H9 (cell line): ENCODE measurements around the gene CCDC80. TPM values are rescaled to one million over a fixed set of nuclear protein-coding genes. Genes with fewer than 3 reads are reported as not detected.

Experiments
- DNase-seq: peaks from one replicate; pipeline ENCODE4 v3.0.0-alpha.2; 2017
- H2AFZ ChIP-seq: one replicate; pipeline ENCODE4 v1.6.1; 2013; ENCODE audit warnings: mild to moderate bottlenecking, low read length, control low read depth, moderate library complexity
- H2AK5ac ChIP-seq: 2 replicates; pipeline ENCODE4 v1.6.1; 2013; ENCODE audit warnings: low read length, control low read depth, mixed read lengths; ENCODE audit not compliant: insufficient read length
- H2BK120ac ChIP-seq: one replicate; pipeline ENCODE4 v1.6.1; 2013; ENCODE audit warnings: low read depth, mild to moderate bottlenecking, low read length, control low read depth, inconsistent platforms; ENCODE audit not compliant: poor library complexity, severe bottlenecking
- H2BK12ac ChIP-seq: 2 replicates; pipeline ENCODE4 v1.6.1; 2013; ENCODE audit warnings: low read length, control low read depth, mixed read lengths, low read depth; ENCODE audit not compliant: insufficient read length
- H2BK15ac ChIP-seq: 2 replicates; pipeline ENCODE4 v1.6.1; 2013; ENCODE audit warnings: low read depth, low read length, control low read depth
- H2BK20ac ChIP-seq: one replicate; pipeline ENCODE4 v1.6.1; 2013; ENCODE audit warnings: low read depth, mild to moderate bottlenecking, low read length, control low read depth, inconsistent platforms; ENCODE audit not compliant: poor library complexity, severe bottlenecking
- H2BK5ac ChIP-seq: 2 replicates; pipeline ENCODE4 v1.6.1; 2013; ENCODE audit warnings: low read length, control low read depth, mixed read lengths; ENCODE audit not compliant: insufficient read length
- H3K14ac ChIP-seq: 2 replicates; pipeline ENCODE4 v1.6.1; 2013; ENCODE audit warnings: low read length, control low read depth; ENCODE audit not compliant: insufficient read depth
- H3K18ac ChIP-seq: 2 replicates; pipeline ENCODE4 v1.6.1; 2013; ENCODE audit warnings: low read depth, mild to moderate bottlenecking, mixed read lengths, low read length, control low read depth; ENCODE audit not compliant: insufficient read length
- H3K23ac ChIP-seq: 2 replicates; pipeline ENCODE4 v1.6.1; 2013; ENCODE audit warnings: low read length, control low read depth, mixed read lengths, low read depth; ENCODE audit not compliant: insufficient read length
- H3K23me2 ChIP-seq: 2 replicates; pipeline ENCODE4 v1.6.1; 2013; ENCODE audit warnings: low read depth, mild to moderate bottlenecking, mixed read lengths, low read length, control low read depth; ENCODE audit not compliant: insufficient read length, poor library complexity, severe bottlenecking
- H3K27ac ChIP-seq: 2 replicates; pipeline ENCODE4 v1.5.1; 2013; ENCODE audit warnings: low read length, control low read depth, mixed read lengths, low read depth; ENCODE audit not compliant: insufficient read length
- H3K27me3 ChIP-seq: 2 replicates; pipeline ENCODE4 v1.6.1; 2013; ENCODE audit warnings: low read length, control low read depth, inconsistent platforms; ENCODE audit not compliant: insufficient read depth
- H3K4ac ChIP-seq: 2 replicates; pipeline ENCODE4 v1.6.1; 2013; ENCODE audit warnings: low read depth, mild to moderate bottlenecking, control low read depth, inconsistent platforms, low read length, moderate library complexity
- H3K4me1 ChIP-seq: 2 replicates; pipeline ENCODE4 v1.6.1; 2013; ENCODE audit warnings: low read length, control low read depth, inconsistent platforms; ENCODE audit not compliant: insufficient read depth
- H3K4me2 ChIP-seq: 2 replicates; pipeline ENCODE4 v1.6.1; 2013; ENCODE audit warnings: low read length, control low read depth, mixed read lengths; ENCODE audit not compliant: insufficient read length, insufficient read depth
- H3K56ac ChIP-seq: 2 replicates; pipeline ENCODE4 v1.6.1; 2013; ENCODE audit warnings: low read depth, mild to moderate bottlenecking, mixed read lengths, low read length, control low read depth; ENCODE audit not compliant: insufficient read length
- H3K79me1 ChIP-seq: 2 replicates; pipeline ENCODE4 v1.6.1; 2013; ENCODE audit warnings: low read depth, mild to moderate bottlenecking, moderate library complexity, low read length, control low read depth, inconsistent platforms; ENCODE audit not compliant: insufficient read depth, poor library complexity, severe bottlenecking
- H3K79me2 ChIP-seq: 2 replicates; pipeline ENCODE4 v1.6.1; 2013; ENCODE audit warnings: low read length, control low read depth, inconsistent platforms; ENCODE audit not compliant: insufficient read depth
- H3K9ac ChIP-seq: 2 replicates; pipeline ENCODE4 v1.6.1; 2013; ENCODE audit warnings: low read length, control low read depth, mixed read lengths; ENCODE audit not compliant: insufficient read length; ENCODE audit errors: extremely low read depth
- H3K9me3 ChIP-seq: one replicate; pipeline ENCODE4 v1.6.1; 2013; ENCODE audit warnings: low read depth, low read length, inconsistent platforms; ENCODE audit not compliant: control insufficient read depth
- H3T11ph ChIP-seq: one replicate; pipeline ENCODE4 v1.6.1; 2013; ENCODE audit warnings: mild to moderate bottlenecking, low read length, control low read depth, inconsistent platforms
- H4K20me1 ChIP-seq: one replicate; pipeline ENCODE4 v1.6.1; 2013; ENCODE audit not compliant: control insufficient read depth, insufficient read length, insufficient read depth
- H4K5ac ChIP-seq: 2 replicates; pipeline ENCODE4 v1.6.1; 2013; ENCODE audit warnings: low read depth, mild to moderate bottlenecking, mixed read lengths, low read length, control low read depth; ENCODE audit not compliant: insufficient read length
- H4K8ac ChIP-seq: replicated peaks from 2 replicates; pipeline ENCODE4 v1.6.1; 2013; ENCODE audit warnings: low read length, control low read depth, mixed read lengths, low read depth; ENCODE audit not compliant: insufficient read length
- H4K91ac ChIP-seq: 2 replicates; pipeline ENCODE4 v1.6.1; 2013; ENCODE audit warnings: low read depth, mild to moderate bottlenecking, moderate library complexity, mixed read lengths, low read length, control low read depth; ENCODE audit not compliant: insufficient read length
- H3K27ac Mint-ChIP-seq, 3 experiments: 2 replicates in 2 of 3; 3 replicates in 1 of 3; pipeline ENCODE4 v1.8.0; 2020 to 2021; ENCODE audit warnings: mixed read lengths in 3 of 3, mild to moderate bottlenecking in 1 of 3, moderate library complexity in 1 of 3
- H3K27me3 Mint-ChIP-seq: 2 replicates; pipeline ENCODE4 v1.8.0; 2021; ENCODE audit warnings: low read depth, mild to moderate bottlenecking, moderate library complexity, mixed read lengths
- H3K36me3 Mint-ChIP-seq, 3 experiments: 2 replicates in 2 of 3; 3 replicates in 1 of 3; pipeline ENCODE4 v1.8.0; 2020 to 2021; ENCODE audit warnings: low read depth in 3 of 3, mixed read lengths in 3 of 3; ENCODE audit not compliant: insufficient read depth in 1 of 3
- H3K4me1 Mint-ChIP-seq, 2 experiments: 2 replicates each; pipeline ENCODE4 v1.8.0; 2020; ENCODE audit warnings: mixed read lengths in 2 of 2
- H3K4me3 Mint-ChIP-seq, 2 experiments: 2 replicates in 1 of 2; 3 replicates in 1 of 2; pipeline ENCODE4 v1.8.0; 2020 to 2021; ENCODE audit warnings: mild to moderate bottlenecking in 2 of 2, mixed read lengths in 2 of 2, moderate library complexity in 1 of 2
- H3K9me3 Mint-ChIP-seq, 2 experiments: 2 replicates in 1 of 2; 3 replicates in 1 of 2; pipeline ENCODE4 v1.8.0; 2020; ENCODE audit warnings: mild to moderate bottlenecking in 2 of 2, mixed read lengths in 2 of 2, moderate library complexity in 1 of 2
- CTCF ChIP-seq: fragments of 200-600 bp; sonication (generic); conservative IDR thresholded peaks from 3 replicates; pipeline ENCODE4 v1.8.0; 2021; ENCODE audit warnings: antibody characterized with exemption, mild to moderate bottlenecking
- WGBS: extraction: QIAGEN DNeasy Blood & Tissue Kit; methylation state at CpG from one replicate; pipeline ENCODE4 v1.1.7; 2013; ENCODE audit warnings: missing lambda C conversion rate, low lambda C conversion rate, mixed read lengths; ENCODE audit not compliant: insufficient read length; ENCODE audit errors: extremely low coverage; 5-methylcytosine and 5-hydroxymethylcytosine counted together
- total RNA-seq: library from RNA; stranded (reverse); gene quantifications from 2 replicates; pipeline ENCODE4 v1.2.1, GENCODE V29; 2021

CCDC80 gene
- total RNA-seq, 1 experiment from 2014 or later = 5.4 TPM

GRCh38 chr3:112560721-112561483 lies 80.0 kb downstream of the CCDC80 start:
- Histone ChIP-seq H3K4me2 (peak overlapping the region; percentile 74), H3K23ac (no peak overlapping the region), H3K56ac (no peak overlapping the region), H3K4me1 (no peaks in the 10 kb centered on the region), H2BK120ac (no peak overlapping the region), H2BK20ac (no peak overlapping the region), H4K20me1 (no peaks in the 10 kb centered on the region), H4K91ac (no peak overlapping the region), H3K23me2 (peaks cover 5% of the 10 kb centered on the region), H3K27ac (no peak overlapping the region), H4K8ac (no peak overlapping the region), H3K4ac (no peak overlapping the region), H3K14ac (no peak overlapping the region), H3K9me3 (no peaks in the 10 kb centered on the region), H3K27me3 (no peaks in the 10 kb centered on the region), H3K18ac (no peak overlapping the region), H3K9ac (peak overlapping the region; percentile 69), H2BK15ac (no peak overlapping the region), H2BK5ac (no peak overlapping the region), H3K79me1 (no peaks in the 10 kb centered on the region), H4K5ac (no peak overlapping the region), H3T11ph (no peak overlapping the region), H2AK5ac (no peak overlapping the region), H2BK12ac (no peak overlapping the region), H3K79me2 (peaks cover 4% of the 10 kb centered on the region; the same call in 1 of the 2 replicates), H2AFZ (no peak overlapping the region)
- Mint-ChIP-seq H3K36me3 (peaks cover 14 to 23% (median 23%) of the 10 kb centered on the region in 3 experiments), H3K4me3 (peak overlapping the region; percentile 90 to 98), H3K9me3 (peaks cover 0 to 5% of the 10 kb centered on the region in 2 experiments; a peak in 3 of 5 replicates), H3K4me1 (peaks cover 35 to 41% of the 10 kb centered on the region in 2 experiments), H3K27ac (peak overlapping the region; percentile 88 to 96 (median 93); a peak in 6 of 7 replicates), H3K27me3 (no peaks in the 10 kb centered on the region)
- TF ChIP-seq CTCF = no peak
- WGBS = no CpG with 5 or more reads among the region's 29 CpGs
- DNase-seq = peak; percentile 68
